ENCODE data around the gene SERPINE1.
"Not testable (repeated sequence)": the region's sequence is repeated elsewhere in the genome, so short reads cannot be mapped to it uniquely, and the experiment has no call there.

SERPINE1 gene

GRCh38 chr7:101125989-101126650 lies 784 bp upstream of the SERPINE1 start:
- no peak for DNase-seq

- no peak for DNase-seq
Measured at GRCh38 chr7:101127460-101128039, 646 bp downstream of the SERPINE1 start.

DNA sequence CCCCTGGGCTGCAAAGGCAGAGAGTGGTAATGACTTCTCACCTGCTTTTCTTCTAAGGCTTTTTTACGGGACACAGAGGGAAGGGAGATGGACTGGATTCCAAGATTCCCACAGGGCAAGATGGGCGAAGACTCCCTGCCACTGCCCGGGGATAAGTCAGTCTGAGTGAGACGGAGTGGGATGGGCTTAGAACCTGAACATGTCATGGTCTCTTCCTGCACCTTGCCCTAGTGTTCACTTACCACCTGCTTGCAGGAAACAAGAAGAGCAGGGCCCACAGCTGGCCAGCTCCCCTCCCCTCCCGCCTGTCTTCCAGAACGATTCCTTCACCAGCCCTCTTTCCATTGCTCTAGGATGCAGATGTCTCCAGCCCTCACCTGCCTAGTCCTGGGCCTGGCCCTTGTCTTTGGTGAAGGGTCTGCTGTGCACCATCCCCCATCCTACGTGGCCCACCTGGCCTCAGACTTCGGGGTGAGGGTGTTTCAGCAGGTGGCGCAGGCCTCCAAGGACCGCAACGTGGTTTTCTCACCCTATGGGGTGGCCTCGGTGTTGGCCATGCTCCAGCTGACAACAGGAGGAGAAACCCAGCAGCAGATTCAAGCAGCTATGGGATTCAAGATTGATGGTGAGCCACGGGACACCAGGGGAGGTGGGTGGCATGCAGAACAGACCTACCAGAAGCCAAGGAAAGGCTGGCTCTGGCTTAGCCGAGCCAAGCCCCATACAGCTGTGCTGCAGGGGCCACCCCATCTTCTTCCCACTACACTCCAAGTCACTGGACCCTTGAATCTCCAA lies 1.3 kb downstream of the SERPINE1 start:
- no peak for DNase-seq

- DNase-seq: no peak
Measured at GRCh38 chr7:101129603-101130117, 2.8 kb downstream of the SERPINE1 start.

GRCh38 chr7:101132626-101133600 lies 6.0 kb downstream of the SERPINE1 start:
- not testable (repeated sequence) for DNase-seq

GRCh38 chr7:101133621-101134398 lies 6.9 kb downstream of the SERPINE1 start:
- DNase-seq: no peak

DNA sequence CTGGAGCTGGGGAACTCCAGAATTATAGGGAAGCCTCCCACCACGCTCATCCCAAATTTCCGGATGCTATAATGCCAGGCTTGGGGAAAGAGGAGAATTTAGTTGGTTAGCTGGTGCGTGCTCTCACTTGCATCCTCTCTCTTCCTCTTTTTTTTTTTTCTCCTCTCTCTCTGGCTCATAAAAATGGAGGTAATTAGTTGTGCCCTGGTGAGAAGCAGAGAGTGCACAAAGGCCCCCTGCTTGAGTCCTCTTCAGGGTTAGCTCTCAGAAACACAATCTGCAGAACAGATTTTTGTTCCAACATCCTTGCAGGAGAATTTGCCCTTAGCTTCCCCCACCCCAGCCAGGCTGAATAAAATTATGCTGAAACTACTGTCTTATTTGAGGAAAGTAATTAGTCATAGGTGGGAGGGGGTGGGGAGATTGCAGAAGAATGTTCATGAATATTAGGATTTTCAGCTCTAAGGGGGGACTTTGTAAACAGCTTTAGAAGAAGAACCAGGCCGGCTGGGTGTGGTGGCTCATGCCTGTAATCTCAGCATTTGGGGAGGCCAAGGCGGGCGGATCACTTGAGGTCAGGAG lies 7.6 kb downstream of the SERPINE1 start:
- DNase-seq: no peak

DNA sequence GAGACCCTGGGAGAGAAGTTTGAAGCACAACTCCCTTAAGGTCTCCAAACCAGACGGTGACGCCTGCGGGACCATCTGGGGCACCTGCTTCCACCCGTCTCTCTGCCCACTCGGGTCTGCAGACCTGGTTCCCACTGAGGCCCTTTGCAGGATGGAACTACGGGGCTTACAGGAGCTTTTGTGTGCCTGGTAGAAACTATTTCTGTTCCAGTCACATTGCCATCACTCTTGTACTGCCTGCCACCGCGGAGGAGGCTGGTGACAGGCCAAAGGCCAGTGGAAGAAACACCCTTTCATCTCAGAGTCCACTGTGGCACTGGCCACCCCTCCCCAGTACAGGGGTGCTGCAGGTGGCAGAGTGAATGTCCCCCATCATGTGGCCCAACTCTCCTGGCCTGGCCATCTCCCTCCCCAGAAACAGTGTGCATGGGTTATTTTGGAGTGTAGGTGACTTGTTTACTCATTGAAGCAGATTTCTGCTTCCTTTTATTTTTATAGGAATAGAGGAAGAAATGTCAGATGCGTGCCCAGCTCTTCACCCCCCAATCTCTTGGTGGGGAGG lies 10.8 kb downstream of the SERPINE1 start:
- DNase-seq: no peak

- DNase-seq: peak; percentile 87
Measured at GRCh38 chr7:101138213-101138870, 11.4 kb downstream of the SERPINE1 start.

DNA sequence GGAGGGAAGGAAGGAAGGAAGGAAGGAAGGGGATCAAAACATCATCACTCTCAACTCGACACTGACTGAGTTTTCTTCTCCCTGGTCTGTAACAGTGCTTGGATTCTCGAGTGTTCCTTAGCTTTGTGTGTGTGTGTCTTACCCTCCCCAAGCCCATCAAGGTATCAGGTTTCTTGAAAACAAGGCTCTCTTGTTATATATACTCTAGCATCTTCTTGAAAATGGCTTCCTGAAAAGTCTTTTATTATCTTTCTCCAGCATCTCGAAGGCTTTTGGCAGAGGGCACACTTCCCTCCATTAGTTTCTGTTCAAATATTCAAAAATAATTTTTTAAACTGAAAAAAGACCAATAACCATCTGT lies 13.4 kb downstream of the SERPINE1 start:
- no peak for DNase-seq

GRCh38 chr7:101140746-101141382 lies 14.0 kb downstream of the SERPINE1 start:
- no peak for DNase-seq

- DNase-seq: no peak
Measured at GRCh38 chr7:101151908-101152651, 25.2 kb downstream of the SERPINE1 start.

- DNase-seq: peak; percentile 96
Measured at GRCh38 chr7:101153969-101154692, 27.2 kb downstream of the SERPINE1 start, which contains the start of gene AP1S1. TSS of gene AP1S1 (plus strand) at chr7:101154476. CDS start at chr7:101154515, 39 bp downstream.

GRCh38 chr7:101154693-101155102 lies 27.8 kb downstream of the SERPINE1 start:
- DNase-seq: no peak

DNA sequence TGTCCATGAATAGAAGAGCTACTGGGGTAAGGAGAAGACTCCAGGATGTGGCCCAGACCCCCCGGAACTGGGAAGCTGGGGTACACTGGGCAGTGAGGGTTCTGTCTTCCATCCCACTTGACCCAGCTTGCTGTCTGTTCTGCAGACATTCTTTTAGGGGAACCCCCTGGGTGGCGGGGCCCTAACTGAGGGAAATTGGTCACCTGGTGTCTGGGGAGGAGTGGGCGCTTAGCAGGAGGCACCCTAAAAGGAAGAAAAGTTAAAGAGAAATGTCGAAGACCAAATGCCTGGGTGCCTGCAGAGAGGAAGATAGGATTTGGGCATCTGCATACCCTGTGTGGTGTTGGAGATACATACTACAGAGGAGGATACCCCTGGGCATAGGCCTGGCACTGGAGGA lies 28.4 kb downstream of the SERPINE1 start:
- no peak for DNase-seq

- DNase-seq: no peak
Measured at GRCh38 chr7:101156277-101156676, 29.4 kb downstream of the SERPINE1 start.

GRCh38 chr7:101156866-101157589 lies 30.1 kb downstream of the SERPINE1 start:
- DNase-seq: no peak
